Skeletal muscle satellite cell (primary cell): ENCODE results near the gene TP73. TPM values are rescaled to one million over a fixed set of nuclear protein-coding genes. Genes with fewer than 3 reads are reported as not detected.

ENCODE experiments used
- H3K27me3 ChIP-seq: 2 replicates; pipeline ENCODE4 v1.7.0; 2013; ENCODE audit warnings: low read length; ENCODE audit not compliant: control insufficient read depth, insufficient read depth
- H3K36me3 ChIP-seq: 2 replicates; pipeline ENCODE4 v1.7.0; 2013; ENCODE audit warnings: mild to moderate bottlenecking, control low read depth, low read length; ENCODE audit not compliant: insufficient read depth
- H3K4me1 ChIP-seq: 2 replicates; pipeline ENCODE4 v1.7.0; 2013; ENCODE audit warnings: low read length; ENCODE audit not compliant: control insufficient read depth, insufficient read depth
- H3K4me2 ChIP-seq: 2 replicates; pipeline ENCODE4 v1.7.0; 2013; ENCODE audit warnings: mild to moderate bottlenecking, low read length
- H3K4me3 ChIP-seq: 2 replicates; pipeline ENCODE4 v1.7.0; 2013; ENCODE audit warnings: low read length
- H3K9ac ChIP-seq: 2 replicates; pipeline ENCODE4 v1.7.0; 2013; ENCODE audit warnings: mild to moderate bottlenecking, low read depth, low read length, moderate library complexity
- H3K9me3 ChIP-seq: replicated peaks from 2 replicates; pipeline ENCODE4 v1.7.0; 2013; ENCODE audit warnings: mild to moderate bottlenecking, control low read depth, low read length
- total RNA-seq: library from RNA; depleted of rRNA; stranded (reverse); fragments of >200 nt; gene quantifications from 2 replicates; pipeline ENCODE4 v1.2.3, GENCODE V29; 2012; rRNA removed

Gene TP73
- 0.22 and 0.25 TPM in 2 replicates for total RNA-seq

GRCh38 chr1:3651930-3652547 is at the start of gene TP73:
Gene TP73 (plus strand): TSS chr1:3652516. CDS start chr1:3682366, 29,850 bp downstream.
- no peaks in the 10 kb centered on the region for H3K36me3 ChIP-seq
- H3K4me1 ChIP-seq = peaks cover 6% of the 10 kb centered on the region
- no peak within 1 kb of the TSS for H3K9ac ChIP-seq
- no peaks in the 10 kb centered on the region for H3K9me3 ChIP-seq
- peak within 1 kb of the TSS; percentile 58 for H3K4me3 ChIP-seq
- H3K4me2 ChIP-seq = peak within 1 kb of the TSS; percentile 58
- peaks cover 59% of the 10 kb centered on the region for H3K27me3 ChIP-seq

DNA sequence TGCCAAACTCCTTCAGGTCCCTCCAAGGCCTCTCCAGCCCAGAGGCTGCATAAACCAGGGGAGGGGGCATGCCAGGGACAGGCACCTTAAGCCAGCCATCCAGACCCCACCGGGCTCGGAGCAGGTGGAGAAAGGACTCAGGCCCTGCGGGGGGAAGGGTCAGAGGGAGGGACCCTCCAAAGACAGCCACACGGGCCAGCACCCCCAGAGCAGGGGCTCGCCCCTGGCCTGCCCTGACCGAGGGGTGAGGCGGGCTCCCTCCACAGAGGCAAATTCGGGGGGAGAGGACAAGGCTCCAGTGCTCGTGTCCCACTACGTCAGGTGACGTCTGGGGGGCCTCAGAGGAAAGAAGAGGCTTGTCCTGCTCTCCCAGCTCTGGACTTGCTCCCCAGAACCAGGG is 49.2 kb upstream of the TP73 start:
- no peaks in the 10 kb centered on the region for H3K36me3 ChIP-seq
- H3K27me3 ChIP-seq = peaks cover 29% of the 10 kb centered on the region
- H3K9me3 ChIP-seq = no peaks in the 10 kb centered on the region
- H3K9ac ChIP-seq = no peak overlapping the region
- H3K4me2 ChIP-seq = no peak overlapping the region
- no peak overlapping the region for H3K4me3 ChIP-seq
- no peaks in the 10 kb centered on the region for H3K4me1 ChIP-seq

DNA sequence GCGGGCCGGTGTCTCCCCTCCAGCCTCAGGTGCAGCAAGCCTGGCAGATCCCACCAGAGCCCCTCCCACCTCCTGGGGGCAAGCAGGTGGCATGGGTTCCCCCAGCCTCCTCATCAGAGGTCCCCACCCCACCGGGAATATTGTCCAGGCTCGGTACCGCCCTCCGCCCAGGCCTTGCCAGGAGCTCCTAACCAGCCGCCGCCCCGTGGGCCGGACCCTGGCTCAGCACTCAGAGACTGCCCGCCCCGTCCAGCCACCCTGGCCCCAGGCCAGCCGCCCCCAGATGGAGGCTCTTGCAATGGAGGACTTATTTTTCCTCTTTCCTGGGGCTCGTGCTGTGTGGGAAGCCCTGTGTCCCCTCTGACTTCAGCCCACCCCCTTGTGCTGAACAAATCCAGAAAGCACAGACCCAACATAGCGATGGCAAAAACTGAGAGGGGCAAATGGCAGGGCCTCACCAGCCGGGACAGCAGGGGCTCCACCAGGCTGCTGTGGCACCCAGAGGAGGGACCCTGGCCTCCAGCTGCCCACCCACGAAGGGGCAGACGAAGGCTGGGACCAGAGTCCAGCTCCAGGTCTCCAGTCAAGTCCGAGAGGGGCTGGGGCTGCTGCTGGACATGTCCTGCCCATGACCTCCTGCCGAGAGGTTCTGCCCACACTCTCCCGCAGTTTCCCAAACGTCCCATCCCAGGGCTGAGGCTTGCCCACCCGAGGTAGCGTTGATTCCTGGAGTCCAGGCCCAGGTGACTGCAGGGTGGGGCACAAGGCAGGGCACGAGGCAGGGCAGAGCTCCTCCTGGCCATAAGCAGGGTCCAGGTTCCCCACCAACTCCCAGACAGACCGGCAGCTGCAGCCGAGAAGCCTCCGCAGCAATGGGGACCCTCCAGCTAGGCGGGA is 48.5 kb upstream of the TP73 start:
- no peaks in the 10 kb centered on the region for H3K9me3 ChIP-seq
- no peak overlapping the region for H3K9ac ChIP-seq
- peaks cover 29% of the 10 kb centered on the region for H3K27me3 ChIP-seq
- H3K4me2 ChIP-seq = no peak overlapping the region
- H3K4me3 ChIP-seq = no peak overlapping the region
- H3K36me3 ChIP-seq = no peaks in the 10 kb centered on the region
- H3K4me1 ChIP-seq = no peaks in the 10 kb centered on the region

- Histone ChIP-seq H3K9me3 (no peaks in the 10 kb centered on the region), H3K4me3 (no peak overlapping the region), H3K36me3 (no peaks in the 10 kb centered on the region), H3K4me1 (no peaks in the 10 kb centered on the region), H3K27me3 (peaks cover 30% of the 10 kb centered on the region), H3K9ac (no peak overlapping the region), H3K4me2 (no peak overlapping the region)
Measured at GRCh38 chr1:3604468-3604974, 47.8 kb upstream of the TP73 start.

- Histone ChIP-seq H3K27me3 (peaks cover 30% of the 10 kb centered on the region), H3K4me2 (no peak overlapping the region)
Measured at GRCh38 chr1:3604997-3605823, 47.1 kb upstream of the TP73 start.

DNA sequence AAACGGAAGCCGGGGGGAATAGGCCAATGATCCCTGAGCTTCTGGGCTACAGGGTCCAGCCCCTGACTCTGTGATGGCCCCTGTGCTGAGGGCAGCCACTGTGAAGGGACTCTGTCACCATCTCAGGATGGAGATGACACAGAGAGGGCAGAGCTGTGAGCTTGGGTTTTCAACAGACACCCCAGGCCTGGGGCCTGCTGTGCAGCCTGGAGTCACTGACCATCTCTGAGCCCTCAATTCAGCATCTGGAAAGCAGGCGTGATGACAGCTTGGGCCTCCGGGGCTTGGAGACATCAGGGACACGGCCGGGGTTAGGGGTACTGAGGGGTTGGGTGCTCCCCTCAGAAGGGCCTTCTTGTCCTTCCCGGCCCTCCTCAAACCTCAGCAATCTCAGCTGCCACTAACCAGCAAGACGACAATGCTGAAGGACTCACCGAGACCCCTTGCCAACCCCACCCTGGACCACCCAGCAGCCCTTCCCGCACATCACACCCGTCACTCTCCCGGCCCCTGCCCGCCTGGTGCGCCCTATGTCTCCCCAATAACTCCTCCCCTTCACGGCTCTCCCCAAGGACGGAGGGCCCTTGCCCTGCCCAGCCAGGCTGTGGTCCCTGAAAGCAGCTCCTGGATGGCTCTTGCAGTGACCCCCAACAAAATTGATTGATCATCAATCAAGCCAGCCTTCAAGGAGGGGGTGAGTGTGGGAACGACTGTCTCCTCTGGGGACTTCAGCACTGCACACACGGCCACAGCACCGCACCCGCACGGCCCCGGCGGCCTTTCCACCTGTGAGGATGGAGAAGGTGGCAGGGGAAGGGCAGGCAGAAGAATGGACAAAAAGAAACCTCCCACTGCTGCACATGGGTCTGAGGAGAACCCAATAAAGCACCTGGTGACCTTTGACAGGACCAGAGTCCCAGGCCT is 45.3 kb upstream of the TP73 start:
- Histone ChIP-seq H3K9ac (no peak overlapping the region), H3K4me3 (no peak overlapping the region), H3K4me1 (no peaks in the 10 kb centered on the region), H3K36me3 (no peaks in the 10 kb centered on the region), H3K9me3 (no peaks in the 10 kb centered on the region), H3K27me3 (peaks cover 34% of the 10 kb centered on the region), H3K4me2 (no peak overlapping the region)

More at GRCh38 chr1:3604997-3605823, 47.1 kb upstream of the TP73 start:
- no peak overlapping the region for H3K4me3 ChIP-seq
- no peaks in the 10 kb centered on the region for H3K4me1 ChIP-seq
- H3K36me3 ChIP-seq = no peaks in the 10 kb centered on the region
- no peaks in the 10 kb centered on the region for H3K9me3 ChIP-seq
- no peak overlapping the region for H3K9ac ChIP-seq

DNA sequence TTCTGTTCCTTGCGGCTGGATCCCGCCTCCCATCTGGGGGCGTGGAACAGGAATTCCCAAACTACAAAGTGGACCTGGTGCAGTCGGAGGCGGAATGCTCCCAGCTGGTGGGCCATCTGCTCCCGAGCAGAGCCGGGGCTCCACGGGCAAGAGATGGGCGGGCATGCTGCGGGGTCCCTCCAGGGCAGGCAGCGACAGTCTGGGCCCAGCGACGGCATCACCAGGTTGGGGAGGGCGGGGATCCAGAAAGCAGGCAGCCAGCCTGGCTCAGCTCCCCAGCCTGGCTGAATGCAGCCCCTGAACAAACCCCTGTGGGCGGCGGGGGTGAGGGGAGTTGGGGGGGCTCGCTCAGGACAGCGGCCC is 44.6 kb upstream of the TP73 start:
- no peak overlapping the region for H3K4me2 ChIP-seq
- no peaks in the 10 kb centered on the region for H3K36me3 ChIP-seq
- H3K9me3 ChIP-seq = no peaks in the 10 kb centered on the region
- H3K9ac ChIP-seq = no peak overlapping the region
- H3K4me3 ChIP-seq = no peak overlapping the region
- H3K4me1 ChIP-seq = no peaks in the 10 kb centered on the region
- peaks cover 40% of the 10 kb centered on the region for H3K27me3 ChIP-seq

- H3K27me3 ChIP-seq = peaks cover 43% of the 10 kb centered on the region
- no peaks in the 10 kb centered on the region for H3K36me3 ChIP-seq
- H3K4me1 ChIP-seq = peaks cover under 1% of the 10 kb centered on the region
- H3K9ac ChIP-seq = no peak overlapping the region
- H3K4me2 ChIP-seq = no peak overlapping the region
- H3K9me3 ChIP-seq = no peaks in the 10 kb centered on the region
- H3K4me3 ChIP-seq = no peak overlapping the region
Measured at GRCh38 chr1:3608154-3608553, 44.2 kb upstream of the TP73 start.

DNA sequence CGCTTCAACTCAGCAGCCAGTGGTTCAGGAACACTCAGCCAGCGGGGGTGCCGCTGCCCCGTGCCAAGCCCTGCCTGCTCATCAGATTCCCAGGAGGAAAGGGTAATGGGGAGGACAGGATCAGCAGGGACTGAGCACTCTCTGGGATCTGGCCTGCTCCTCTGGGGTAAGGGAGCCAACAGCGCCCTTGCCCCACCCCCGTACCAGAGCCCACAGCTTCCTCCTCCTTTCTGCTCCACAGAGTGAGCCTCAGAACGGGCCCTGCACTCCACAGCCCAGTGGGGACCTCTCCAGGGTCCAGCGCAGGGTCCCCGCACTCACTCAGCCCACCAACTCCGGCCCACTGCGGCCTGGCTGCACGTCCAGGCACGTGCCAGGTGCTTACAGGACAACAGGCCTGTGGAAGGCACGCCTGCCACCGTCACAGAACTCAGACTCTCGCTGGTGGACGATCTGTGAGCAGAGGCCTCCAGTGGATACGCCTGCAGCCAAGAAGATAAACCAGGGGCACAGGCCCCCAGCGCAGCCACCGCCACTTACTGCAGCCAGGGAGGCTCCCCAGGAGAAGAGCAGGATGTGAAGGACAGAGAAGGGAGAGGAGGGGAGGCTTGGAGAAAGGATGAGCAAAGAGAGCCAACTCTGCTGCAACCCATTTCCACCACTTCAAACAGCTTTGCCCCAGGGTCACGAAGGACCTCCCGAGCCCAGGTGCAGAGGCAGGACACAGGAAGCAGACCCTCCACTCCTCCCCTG is 43.1 kb upstream of the TP73 start:
- H3K4me3 ChIP-seq = no peak overlapping the region
- no peaks in the 10 kb centered on the region for H3K9me3 ChIP-seq
- H3K36me3 ChIP-seq = no peaks in the 10 kb centered on the region
- H3K27me3 ChIP-seq = peaks cover 46% of the 10 kb centered on the region
- peaks cover 7% of the 10 kb centered on the region for H3K4me1 ChIP-seq
- H3K9ac ChIP-seq = no peak overlapping the region
- H3K4me2 ChIP-seq = no peak overlapping the region
